Fibroblast of gingiva (primary cell): ENCODE results near the gene PRR23E.

Experiments
- DNase-seq: peaks from one replicate; pipeline ENCODE4 v3.0.0-alpha.2; 2011; ENCODE audit warnings: low read depth

PRR23E gene

DNA sequence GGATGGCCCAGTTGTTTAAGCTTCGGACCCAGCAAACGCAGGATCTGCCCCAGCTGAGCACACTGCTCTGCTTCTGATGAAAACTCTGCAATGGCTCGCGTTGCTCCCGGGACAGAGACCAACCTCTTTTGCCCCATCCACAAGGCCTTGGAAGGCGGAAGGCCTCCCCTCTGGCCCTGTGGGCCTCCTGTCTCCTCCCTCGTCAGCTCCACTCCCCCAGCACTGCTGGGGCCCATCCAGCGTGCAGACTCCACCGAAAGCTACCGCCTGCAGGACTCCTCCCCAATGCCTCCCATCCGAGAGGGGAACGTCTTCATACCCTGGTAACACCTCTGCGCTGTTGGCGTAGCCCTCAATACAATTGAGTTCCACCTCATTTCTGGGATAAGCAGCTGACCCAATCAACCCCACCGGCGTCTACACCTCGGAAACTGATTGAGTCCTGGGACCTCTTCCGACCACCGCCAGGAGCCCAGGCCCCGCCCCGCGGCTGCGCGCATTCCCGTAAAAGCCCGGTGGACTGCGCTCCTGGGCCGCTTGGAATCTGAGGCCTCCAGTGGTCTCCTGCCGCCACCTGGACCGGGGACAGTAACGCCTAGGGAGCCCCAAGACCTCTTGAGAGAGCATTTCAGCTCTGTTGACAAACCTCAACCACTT lies at the start of gene PRR23E:
Gene PRR23E (plus strand): TSS at position 556 of the 657 bp plus-strand sequence. CDS start 3,555 bp downstream, outside the sequence.
- DNase-seq: no peak

DNA sequence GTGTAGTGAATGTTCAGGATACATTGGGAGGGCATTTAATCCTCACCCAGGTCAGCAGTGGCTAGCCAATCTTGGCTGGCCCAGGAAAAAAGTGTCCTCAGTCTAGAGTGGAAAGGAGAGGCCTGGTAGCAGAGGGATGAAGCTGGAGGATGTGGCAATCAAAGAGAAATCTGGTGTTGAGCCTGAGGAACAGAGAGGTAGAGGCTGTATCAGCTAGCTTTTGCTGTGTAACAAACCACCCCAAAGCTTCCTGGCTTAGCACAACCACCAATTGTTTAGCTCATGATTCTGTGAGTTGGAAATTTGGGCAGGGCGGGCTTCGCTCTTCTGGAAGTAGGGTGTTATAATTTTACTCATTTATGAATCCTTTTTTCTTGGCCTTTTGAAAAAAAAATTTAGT lies 49.8 kb upstream of the PRR23E start:
- no peak for DNase-seq

- no peak for DNase-seq
Measured at GRCh38 chr3:127144631-127145030, 48.3 kb upstream of the PRR23E start.

DNA sequence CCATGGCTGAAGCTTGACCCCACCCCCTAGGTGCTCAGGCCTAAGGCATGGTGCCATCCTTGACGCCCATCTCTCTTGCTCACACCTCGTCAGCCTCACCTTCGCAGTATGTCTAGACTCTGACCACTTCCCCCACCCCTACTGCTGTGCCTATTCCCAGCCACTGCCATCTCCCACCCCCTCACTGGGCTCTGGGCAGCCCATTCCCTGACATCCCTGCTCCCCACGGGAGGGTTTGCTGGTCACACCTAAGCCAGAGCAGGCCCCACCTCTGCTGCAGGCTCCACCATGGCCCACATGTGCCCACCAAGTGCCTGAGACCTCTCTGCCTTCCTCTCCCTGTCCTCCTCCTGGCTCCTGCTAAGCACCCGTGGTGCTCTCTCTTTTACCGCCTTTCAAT lies 47.7 kb upstream of the PRR23E start:
- no peak for DNase-seq

GRCh38 chr3:127147291-127147885 lies 45.5 kb upstream of the PRR23E start:
- DNase-seq: no peak

DNA sequence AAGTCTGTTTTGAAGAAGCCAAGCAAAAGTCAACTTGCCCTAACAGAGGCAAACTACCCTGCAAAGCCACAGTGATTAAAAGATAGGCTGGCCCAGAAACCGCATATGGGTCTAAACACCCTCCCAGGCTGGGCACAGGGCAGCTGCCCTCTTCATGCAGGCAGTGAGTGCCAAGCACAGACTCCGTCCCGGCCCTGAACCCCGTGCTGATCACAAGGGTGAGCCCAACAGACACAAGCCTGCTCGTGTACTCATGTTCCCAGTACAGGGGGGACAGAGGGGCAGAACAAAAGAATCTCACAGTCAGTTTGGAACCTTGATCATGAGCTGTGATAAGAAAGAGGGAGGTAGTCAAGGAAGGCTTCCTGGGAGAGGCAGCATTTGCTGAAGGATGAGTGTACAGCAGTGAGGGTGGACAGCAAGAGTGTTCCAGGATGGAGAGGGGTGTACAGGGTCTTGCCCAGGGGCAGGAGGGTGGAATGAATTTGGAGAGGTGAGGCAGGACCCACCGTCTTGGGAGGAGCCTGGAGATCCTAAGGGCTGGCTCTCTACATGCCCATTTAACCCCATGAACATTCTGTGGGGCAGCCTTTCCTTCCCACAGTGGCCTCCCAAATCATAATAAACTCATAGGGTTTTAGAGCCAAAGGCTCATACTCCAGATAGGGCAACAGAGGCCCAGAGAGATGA lies 43.2 kb upstream of the PRR23E start:
- DNase-seq: no peak

DNA sequence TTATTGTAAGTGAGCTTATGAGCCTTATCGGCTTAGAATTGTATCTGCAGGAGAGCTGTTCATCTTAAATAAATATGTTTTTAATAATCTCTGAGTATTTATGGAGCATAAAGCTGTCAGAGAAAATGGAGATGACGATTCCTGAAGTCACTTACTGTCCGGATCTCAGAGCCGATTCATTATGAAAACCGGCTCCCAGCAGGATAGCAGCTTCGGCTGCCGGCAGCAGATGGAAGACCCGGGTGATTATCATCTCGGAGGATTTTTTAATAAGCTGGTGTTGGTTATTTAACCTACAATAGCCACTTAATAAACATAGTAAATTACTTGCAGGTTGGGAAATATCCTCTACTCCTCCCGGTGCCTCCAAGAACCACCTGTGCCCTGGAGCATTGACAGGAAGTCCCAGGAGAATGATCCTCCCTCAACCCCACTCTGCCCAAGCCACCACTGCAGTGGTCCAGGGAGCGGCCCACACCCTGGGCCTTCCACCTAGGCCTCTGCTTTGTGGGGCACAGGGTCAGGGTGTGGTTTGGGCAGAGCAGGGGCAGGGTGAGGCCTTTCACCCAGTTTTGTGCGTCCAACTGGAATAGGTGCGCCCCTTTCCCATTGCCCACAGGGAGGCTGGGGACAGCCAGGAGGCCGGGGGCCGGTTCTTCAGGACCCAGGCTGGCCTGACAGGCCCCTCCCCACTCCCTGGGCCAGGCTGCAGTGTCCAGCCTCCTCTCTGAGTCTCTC lies 42.2 kb upstream of the PRR23E start:
- no peak for DNase-seq

DNA sequence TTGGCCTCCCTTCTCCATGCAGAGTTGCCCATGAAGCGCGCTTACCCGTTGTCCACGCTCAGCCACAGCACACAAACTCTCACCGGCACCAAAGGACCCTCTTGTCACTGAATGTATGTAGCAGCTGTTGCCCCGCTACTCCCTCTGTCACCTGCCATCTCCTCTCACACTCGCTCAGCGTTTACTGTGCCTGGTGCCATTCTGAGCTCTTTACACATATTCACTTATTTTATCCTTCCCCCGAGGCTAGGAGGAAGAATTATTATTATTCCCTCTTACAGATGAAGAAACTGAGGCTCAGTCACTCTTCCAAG lies 41.7 kb upstream of the PRR23E start:
- no peak for DNase-seq

DNA sequence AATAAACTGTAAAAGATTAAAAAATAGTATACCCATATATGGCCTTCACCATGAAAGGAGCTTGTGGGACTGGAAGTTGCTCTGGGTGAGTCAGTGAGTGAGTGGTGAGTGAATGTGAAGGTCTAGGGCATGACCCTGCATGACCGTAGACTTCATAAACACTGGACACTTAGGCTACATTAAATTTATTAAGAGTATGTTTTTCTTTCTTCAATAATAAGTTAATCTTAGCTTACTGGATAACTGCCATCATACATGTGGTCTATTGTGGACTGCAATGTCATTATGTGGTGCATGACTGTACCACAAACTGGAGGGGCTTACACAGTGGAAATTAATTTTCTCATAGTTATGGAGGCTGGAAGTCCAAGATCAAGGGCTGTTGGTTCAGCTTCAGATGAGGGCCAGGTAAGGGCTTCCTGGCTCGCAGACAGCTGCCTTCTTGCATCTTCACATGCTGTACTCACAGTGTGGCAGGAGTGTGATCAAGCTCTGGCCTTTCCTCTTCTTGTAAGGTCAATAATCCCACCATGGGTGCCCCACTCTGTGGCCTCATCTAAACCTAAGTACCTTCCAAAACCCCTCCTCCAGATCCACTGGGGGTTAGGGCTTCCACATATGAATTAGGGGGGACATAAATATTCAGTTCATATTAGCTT lies 40.8 kb upstream of the PRR23E start:
- no peak for DNase-seq

DNA sequence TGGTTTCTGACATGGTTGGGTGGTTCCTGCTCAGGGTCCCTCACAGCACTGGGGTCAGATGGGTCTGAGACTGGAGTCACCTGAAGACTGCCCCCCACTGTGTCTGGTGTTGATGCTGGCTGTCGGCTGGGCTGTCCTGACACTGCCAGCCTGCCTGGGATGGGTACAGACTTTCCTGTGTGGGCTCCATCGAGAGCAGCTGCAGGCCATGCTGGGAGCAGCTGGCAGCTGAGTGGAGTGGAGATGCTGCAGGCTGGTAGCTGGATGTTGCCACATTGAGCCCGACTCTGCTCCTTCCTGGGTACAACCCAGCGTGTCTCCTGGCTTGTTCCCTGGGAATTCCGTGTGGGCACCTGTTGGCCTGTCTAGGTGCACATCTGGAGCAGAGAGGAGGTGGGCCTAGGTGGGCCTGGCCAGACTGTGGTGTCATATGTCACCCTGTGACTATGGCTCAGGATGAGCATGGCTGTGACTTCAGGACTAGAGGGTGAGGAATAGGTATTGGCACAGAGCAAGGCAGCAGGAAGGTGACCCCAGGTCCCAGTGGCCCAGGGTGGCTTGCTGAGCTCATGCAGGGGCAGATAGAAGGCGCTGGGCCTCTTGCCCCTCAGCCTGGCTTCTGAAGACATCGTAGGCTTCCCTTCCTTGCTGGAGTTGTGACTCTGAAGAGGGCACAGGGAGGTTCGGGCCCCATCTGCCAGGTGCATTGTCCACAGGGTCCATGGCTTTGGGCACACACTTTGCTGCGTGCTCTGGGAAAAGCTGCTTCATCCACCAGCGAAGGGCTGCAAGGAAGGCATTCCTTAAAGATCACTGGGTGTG lies 40.0 kb upstream of the PRR23E start:
- DNase-seq: no peak

GRCh38 chr3:127153506-127153815 lies 39.5 kb upstream of the PRR23E start:
- no peak for DNase-seq

- DNase-seq: no peak
Measured at GRCh38 chr3:127156338-127157050, 36.4 kb upstream of the PRR23E start.

- no peak for DNase-seq
Measured at GRCh38 chr3:127157171-127157828, 35.6 kb upstream of the PRR23E start.

DNA sequence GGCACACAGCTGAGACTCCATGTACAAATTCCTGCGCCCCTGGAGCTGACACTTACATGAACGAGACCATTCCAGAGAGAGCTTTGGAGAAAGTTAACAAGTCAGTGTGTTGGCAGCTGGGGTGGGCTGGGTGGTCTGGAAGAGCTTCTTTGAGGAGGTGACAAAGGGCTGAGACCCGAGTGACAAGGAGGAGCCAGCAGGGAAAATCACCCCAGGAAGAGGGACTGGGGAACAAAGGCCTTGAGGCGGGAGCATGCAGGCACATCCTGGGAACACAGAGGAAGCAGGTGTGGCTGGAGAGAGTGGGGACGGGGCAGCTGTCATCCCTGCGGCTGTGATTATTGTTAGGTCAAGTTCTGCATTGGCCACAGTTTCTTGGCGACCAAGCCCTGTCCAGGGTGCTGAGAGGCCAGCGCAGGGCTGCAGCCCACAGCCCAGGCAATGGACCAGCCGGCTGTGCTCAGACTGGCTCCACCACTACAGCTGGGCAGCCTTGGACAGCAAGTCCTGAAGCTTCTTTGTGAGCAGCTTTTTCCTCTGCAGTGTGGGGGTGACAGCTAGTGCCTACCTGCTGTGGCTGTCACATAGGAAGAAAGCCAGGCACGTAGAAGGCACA lies 34.2 kb upstream of the PRR23E start:
- no peak for DNase-seq

DNA sequence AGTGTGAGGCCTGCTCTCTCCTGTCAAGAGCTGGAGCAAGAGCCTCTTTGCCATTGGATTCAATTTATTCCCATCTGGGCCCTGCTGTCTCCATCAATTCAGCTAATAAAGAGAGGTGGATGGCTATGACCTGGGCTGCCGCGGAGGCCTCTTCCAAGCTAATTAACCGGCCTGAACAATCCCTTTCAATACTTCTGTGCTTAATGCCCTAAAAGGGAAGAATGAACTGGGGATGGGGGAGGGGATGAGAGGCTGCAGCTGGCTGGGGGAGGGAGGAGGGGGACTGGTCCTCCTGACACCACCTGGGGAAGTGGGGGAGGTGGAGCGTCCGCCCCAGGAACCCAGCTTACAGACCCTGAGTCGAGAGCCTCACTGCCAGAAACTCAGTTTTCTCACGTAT lies 33.4 kb upstream of the PRR23E start:
- DNase-seq: no peak

GRCh38 chr3:127161236-127161635 lies 31.7 kb upstream of the PRR23E start:
- DNase-seq: no peak

- no peak for DNase-seq
Measured at GRCh38 chr3:127161973-127162579, 30.9 kb upstream of the PRR23E start.

GRCh38 chr3:127162947-127163645 lies 29.8 kb upstream of the PRR23E start:
- no peak for DNase-seq

DNA sequence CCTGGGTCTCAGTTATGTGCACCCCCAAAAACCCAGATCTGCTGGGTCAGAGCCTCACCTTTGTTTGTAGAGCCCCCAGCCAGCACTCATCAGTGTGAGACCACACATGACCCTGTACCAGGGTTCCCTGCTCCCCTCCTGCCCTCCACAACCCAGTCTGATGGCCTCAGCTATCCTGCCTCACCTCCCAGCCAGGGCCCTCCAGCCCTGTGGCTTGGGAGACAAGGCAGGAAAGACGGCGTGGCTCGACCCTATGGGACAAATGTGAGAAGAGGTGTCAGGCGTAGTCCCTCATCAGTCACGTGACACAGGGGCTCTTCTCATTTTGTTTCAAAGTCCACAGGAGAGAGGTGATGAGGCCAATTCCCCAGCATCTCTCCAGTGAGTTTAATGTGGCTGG lies 28.3 kb upstream of the PRR23E start:
- DNase-seq: no peak
